Stimulated activated CD4-positive, alpha-beta T cell treated with anti-CD3 and anti-CD28 coated beads, TNF-alpha, amount 100 ng/mL, for 48 hours (primary cell): ENCODE results near the gene MIF.
"Not testable (repeated sequence)": the region's sequence is repeated elsewhere in the genome, so short reads cannot be mapped to it uniquely, and the experiment has no call there.

Source experiments
- DNase-seq, 3 donors: peaks; one replicate each; pipeline ENCODE4 v3.0.0-alpha.2; 2020; ENCODE audit warnings: low read depth in 3 of 3

Gene MIF

GRCh38 chr22:23893945-23894709 is at the start of gene MIF:
Gene MIF (plus strand): TSS chr22:23894383. CDS start chr22:23894475, 92 bp downstream.
- peak; percentile 96 to 98 (median 97) for DNase-seq

DNA sequence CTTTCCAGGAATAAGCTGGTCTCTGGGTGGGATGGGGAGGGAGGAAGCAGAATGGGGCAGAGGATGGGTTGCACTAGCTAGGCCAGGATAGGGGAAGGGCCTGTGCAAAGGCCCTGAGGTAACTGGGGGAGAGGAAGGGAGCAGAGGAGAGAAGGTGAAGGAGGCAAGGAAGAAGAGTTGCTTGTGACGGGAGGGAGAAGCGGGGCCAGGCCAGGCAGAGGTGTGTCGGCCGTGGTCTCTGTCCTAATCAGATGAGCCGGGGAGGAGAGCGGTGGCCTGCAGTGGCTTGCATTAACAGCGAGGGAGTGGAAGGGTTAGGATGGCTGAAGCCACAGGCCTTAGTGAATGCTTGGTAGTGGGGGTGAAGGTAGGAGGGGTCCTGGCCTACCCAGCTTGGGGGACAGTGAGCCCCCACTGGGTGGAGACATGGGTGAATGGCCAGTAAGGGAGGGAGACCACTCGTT is 49.4 kb upstream of the MIF start:
- DNase-seq: no peak

GRCh38 chr22:23845265-23846080 is 48.7 kb upstream of the MIF start:
- no peak for DNase-seq

DNA sequence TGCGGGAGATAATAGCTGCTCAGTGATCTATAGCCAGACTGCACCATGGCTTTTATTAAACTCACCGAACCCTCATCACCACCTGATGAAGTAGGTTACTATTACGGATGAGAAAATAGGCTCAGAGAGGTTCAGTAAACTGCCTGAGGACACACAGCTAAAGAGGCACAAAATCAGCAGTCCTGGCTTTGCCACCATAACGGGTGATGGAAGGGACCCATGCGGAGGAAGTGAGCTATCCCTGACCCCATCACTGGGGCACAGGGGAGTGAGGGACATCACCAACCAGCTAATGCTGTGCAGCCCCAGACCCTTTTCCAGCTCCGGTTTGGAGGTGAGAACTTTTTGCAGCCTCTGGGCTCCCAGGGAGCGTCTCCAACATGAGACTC is 48.1 kb upstream of the MIF start:
- DNase-seq: no peak

DNA sequence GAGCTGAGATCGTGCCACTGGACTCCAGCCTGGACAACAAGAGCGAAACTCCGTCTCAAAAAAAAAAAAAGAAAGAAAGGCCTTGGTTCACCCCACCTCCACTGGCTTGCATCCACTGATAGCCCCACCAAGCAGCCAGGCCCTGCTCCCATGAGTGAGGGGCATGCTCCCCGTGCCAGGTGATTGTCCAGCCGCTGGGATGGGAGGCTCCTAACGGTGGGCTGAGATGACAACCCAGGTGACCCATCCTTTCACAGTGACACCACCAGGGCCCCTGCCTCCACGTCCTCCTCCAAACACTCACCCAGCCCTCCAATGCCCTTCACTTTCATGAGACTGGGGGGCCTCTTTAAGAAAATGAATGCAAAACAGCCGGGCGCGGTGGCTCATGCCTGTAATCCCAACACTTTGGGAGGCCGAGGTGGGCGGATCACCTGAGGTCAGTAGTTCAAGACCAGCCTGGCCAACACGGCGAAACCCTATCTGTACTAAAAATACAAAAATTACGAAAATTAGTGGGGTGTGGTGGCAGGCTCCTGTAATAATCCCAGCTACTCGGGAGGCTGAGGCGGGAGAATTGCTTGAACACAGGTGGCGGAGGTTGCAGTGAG is 46.8 kb upstream of the MIF start:
- DNase-seq: no peak

GRCh38 chr22:23847991-23848864 is 46.0 kb upstream of the MIF start:
- no peak for DNase-seq

GRCh38 chr22:23849009-23850006 is 44.9 kb upstream of the MIF start:
- DNase-seq: peak; percentile 76 to 84 (median 78)

DNA sequence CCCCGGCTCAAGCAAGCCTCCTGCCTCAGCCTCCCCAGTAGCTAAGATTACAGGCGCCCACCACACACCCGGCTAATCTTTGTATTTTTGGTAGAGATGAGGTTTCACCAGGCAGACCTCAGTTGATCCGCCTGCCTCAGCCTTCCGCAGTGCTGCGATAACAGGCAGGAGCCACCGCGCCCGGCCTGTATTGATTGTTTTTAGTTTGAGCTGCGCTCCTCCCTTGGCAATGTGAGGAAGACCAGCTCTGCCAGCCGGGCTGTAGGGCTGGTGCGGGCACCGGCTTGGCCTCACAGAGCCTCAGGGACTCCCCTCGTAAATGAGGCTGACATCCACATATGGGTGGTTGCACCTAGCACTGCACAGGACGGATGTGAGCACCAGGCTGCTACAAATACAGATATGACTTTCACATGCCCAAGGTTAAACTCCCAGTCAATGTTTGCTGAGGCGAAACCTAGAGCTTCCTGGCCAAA is 44.0 kb upstream of the MIF start:
- no peak for DNase-seq

DNA sequence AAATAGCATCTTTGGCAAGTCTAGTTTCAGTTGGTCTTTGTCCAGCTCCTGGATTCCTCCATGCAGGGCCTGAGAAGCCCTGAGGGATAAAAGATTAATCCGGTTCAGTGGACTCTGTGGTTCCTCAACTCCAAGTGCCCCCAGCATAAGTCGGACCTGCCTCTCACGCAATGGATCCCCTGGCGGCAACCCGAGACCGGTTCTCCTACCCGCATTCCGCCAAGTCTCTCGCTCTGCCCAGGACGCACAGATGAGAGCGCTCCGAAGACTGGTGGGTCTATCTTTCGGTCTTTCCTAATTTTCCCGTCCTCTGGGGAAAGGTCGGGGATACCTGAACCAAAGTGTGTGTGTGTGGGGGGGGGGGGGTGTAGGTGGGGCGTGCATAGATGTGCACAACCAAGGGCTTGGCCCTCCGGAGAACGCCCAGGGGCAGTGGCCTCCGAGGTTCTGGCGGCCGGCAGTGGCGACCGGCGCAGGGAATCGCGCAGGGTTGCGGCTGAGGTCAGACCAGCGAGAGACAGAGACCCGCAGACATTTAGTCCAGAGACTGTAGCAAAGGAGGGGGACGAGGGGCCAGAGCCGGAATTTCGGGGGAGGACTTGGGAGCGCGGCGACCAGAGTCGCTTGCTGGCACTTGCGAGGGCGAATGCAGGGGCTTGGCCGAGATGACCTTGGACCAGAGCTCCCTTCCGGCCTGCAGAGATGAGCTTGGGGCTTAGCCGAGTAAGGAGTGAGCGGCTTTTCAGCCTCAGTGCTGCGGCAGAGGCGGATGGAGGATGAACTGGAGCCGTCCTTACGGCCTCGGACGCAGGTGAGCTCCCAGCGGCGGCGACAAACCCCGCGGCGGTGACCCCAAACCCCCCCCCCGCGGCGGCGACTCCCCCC is 37.2 kb upstream of the MIF start:
- no peak for DNase-seq

GRCh38 chr22:23857606-23858483 is 36.3 kb upstream of the MIF start, which contains the start of gene SLC2A11:
Gene SLC2A11 (plus strand): TSS chr22:23857875. CDS start chr22:23858000, 125 bp downstream.
- DNase-seq: peak; percentile 90 to 91 (median 90)

DNA sequence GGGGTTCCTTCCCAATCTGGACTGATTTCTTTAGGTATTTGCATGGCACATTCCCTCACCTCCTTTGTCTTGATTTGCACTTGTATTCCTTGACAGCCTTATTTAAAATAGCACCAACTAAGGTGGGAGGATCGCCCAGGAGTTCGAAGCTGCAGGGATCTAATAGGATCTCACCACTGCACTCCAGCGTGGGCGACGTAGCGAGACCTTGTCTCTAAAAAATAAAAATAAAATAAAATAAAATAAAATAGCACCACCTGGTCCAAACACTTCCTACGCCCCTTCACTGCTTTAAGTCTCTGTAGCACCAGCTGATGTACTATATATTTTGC is 35.7 kb upstream of the MIF start:
- no peak for DNase-seq

- no peak for DNase-seq
Observed at GRCh38 chr22:23859201-23859600, 35.0 kb upstream of the MIF start.

DNA sequence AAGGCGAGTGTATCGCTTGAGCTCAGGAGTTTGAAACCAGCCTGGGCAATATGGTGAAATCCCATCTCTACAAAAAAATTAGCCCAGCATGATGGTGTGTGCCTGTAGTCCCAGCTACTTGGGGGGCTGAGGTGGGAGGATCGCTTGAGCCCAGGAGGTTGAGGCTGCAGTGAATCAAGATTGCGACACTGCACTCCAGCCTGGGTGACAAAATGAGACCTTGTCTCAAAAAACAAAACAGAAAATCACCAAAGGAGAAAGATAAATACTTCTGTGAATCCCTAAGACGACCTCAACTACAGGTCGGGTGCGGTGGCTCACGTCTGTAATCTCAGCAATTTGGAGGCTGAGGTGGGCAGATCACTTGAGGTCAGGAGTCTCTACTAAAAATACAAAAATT is 34.0 kb upstream of the MIF start:
- DNase-seq: not testable (repeated sequence)

DNA sequence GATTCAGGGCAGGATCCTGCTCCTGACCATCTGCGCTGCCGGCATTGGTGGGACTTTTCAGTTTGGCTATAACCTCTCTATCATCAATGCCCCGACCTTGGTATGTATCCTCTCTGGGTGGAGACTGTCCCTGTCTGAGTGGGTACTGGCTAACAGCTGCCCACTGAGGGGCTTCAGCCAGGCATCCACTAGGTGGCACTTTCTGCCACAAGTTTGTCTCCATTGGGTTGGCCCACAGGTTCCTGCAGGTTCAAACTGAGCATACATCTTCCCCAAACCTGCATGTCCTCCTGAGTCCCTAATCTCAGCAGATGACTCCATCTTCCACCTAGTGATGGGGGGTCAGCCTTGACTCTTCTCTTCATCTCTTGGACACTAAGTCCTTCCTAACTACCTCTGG is 32.1 kb upstream of the MIF start:
- DNase-seq: no peak

DNA sequence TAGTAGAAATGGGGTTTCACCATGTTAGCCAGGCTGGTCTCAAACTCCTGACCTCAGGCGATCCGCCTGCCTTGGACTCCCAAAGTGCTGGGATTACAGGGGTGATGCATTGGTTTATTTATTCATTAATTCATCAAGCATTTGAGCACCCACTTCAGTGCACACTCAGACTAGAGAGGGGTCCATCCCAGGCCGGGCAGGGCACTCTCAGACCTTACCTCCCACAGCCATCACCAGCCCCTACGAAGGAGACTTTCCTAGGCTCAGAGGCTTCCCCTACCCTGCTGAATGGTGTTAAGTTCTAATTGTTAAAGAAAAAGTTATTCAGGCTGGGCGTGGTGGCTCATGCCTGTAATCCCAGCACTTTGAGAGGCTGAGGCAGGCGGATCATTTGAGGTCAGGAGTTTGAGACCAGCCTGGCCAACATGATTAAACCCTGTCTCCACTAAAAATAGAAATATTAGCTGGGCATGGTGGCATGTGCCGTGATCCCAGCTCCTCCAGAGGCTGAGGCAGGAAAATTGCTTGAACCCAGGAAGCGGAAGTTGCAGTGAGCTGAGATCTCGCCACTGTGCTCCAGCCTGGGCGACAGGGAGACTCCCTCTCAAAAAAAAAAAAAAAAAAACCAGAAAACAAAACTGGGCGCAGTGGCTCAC is 29.6 kb upstream of the MIF start:
- DNase-seq: not testable (repeated sequence)

DNA sequence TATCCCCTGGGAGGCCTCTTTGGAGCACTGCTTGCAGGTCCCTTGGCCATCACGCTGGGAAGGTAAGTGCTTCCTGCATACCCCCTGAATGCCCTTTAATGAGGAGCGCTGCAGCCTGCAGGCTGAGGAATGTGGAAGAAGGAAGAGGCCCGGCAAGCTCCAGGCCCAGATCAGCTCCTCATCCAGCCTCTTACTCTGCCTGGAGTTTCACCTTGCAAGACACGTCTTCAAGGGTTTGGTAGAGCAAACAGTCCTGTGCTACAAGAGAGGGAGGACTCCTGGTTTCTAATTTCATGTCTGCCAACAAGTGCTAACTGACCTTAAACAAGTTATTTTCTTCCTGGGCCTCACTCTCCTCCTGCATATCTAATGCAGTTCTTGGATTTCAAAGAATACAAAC is 25.6 kb upstream of the MIF start:
- DNase-seq: no peak

DNA sequence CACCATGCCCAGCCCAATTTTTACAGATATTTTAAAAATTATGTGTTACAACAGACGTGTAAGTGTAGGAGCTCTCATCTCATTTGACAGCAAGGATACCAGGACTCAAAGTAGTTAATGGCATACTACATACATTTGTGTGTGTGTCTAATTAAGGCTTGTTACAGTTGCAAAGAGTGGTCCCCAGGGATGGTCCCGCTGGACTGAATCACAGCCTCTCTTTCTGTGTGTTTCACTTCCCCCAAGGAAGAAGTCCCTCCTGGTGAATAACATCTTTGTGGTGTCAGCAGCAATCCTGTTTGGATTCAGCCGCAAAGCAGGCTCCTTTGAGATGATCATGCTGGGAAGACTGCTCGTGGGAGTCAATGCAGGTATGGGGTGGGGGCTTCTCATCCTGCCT is 19.3 kb upstream of the MIF start:
- no peak for DNase-seq

GRCh38 chr22:23875801-23876200 is 18.4 kb upstream of the MIF start:
- no peak for DNase-seq
